HG03025 (cell line): ENCODE measurements around the gene ZNF284.
A peak's percentile ranks its signal among the peaks of the same experiment; 100 is the strongest.

ENCODE experiments used
- ATAC-seq: cut with Tn5 transposase; IDR thresholded peaks from one replicate; pipeline ENCODE4 v1.9.1; 2021; ENCODE audit warnings: mild to moderate bottlenecking, moderate library complexity; ENCODE audit not compliant: unreplicated experiment, low FRiP score

ZNF284 gene

DNA sequence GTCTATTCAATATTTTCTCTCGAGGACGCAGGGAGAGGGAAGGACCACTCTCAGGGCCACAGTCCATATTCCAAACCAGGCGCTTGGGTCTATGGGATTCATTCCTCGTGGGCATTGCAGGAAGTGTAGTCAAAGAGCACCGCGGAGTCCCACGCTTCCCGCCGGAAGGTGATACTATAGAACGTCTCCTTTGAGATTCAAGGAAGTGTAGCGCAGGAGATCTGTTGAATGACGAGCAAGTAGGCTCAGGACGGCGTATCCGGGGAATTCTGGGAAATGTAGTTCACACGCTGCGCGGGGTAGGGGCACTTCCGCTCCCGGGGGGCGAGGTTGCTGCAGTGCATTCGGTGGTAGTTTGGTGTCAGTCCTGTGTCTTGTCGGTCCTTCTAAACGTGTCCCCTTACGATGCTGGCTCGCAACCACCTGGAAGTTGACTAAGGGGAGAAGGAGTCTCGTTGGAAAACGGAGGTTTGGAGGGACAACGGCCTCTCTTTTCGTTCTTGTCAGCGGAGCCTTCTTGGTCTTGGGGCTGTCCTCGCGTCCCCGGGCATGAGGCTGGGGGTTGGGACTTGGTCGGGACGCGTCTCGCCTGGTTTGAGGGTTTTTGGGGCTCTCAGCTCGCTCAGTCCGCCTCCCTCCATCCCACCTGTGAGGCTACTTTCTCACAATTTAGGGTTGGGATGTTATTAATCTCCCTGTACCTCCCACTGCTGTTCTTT is at the start of gene ZNF284:
ZNF284 (plus strand) TSS at position 336 of the 719 bp plus-strand sequence. CDS start 4,231 bp downstream, outside the sequence.
- no peak for ATAC-seq

DNA sequence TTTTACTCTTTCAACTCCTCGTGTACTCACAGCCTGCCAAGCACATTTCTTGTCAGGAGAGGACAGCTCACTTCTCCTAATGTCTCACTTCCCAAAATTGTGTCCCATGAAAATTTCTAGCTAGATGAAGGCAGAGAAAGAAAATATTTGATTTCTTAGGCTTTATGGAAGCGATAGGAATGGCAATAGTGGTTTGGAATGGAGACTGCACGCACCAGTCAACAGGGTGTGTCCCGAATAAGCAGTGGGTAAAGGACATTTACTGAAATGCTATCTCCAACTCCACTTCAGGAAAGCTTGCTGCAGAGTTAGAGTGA is 47.1 kb upstream of the ZNF284 start:
- no peak for ATAC-seq

DNA sequence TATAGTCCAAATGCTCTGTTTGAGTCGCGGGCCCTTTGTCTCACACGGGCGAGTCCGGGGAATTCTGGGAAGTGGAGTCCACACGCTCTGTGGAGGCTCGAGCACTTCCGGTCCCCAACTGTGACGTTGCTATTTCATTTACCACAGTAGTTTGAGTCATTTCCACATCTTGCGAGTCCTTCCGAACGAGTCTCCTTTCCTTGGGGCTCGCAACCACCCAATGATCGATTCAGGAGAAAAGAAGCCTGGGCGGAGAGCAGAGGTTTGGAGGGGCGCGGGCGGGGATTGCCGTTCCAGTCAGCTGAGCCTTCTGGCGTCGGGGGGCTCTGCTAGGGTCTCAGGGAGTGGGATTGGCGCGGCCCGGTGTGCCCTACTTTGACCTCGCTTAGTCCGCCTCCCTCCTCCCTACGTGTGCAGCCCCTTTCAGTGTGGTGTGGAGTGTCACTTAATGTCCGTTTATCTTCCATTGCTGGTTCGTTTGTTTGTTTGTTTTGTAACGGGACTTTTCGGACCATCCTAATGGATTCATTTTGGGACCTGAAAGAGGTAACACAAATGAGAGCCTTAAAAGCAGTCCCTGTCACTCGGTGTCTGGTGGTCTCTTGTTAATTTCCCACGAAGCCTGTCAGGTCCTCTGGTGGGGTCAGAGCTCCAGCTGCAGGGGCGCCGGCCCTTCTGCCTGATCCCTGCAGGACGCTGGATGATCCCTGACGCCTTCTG is 46.6 kb upstream of the ZNF284 start, which contains the start of gene ZNF222:
ZNF222 (plus strand) TSS at position 163 of the 720 bp plus-strand sequence; CDS start at position 221, 58 bp downstream.
- ATAC-seq = no peak

DNA sequence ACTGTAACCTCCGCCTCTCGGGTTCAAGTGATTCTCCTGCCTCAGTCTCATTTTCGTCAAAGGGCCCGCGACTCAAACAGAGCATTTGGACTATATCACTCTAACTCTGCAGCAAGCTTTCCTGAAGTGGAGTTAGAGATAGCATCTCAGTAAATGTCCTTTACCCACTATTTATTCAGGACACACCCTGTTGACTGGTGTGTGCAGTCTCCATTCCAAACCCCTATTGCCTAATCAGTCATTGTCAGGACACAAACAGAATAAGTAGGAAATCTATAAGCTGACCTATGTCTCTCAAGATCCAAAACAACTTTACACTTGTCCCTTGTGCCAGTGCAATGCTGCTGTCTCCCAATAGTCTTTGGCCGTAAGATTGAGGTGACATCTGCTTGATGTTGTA is 45.3 kb upstream of the ZNF284 start:
- ATAC-seq = no peak

DNA sequence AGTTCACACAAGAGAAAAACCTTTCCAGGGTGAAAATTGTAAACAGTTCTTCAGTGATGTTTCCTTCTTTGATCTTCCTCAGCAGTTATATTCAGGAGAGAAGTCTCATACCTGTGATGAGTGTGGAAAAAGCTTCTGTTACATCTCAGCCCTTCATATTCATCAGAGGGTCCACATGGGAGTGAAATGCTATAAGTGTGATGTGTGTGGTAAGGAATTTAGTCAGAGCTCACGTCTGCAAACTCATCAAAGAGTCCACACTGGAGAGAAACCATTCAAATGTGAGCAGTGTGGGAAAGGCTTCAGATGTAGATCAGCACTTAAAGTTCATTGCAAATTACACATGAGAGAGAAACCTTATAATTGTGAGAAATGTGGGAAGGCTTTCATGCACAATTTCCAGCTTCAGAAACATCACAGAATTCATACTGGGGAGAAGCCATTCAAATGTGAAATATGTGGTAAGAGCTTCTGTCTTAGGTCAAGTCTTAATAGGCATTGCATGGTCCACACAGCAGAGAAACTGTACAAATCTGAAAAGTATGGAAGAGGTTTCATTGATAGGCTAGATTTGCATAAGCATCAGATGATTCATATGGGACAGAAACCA is 39.9 kb upstream of the ZNF284 start:
- no peak for ATAC-seq

DNA sequence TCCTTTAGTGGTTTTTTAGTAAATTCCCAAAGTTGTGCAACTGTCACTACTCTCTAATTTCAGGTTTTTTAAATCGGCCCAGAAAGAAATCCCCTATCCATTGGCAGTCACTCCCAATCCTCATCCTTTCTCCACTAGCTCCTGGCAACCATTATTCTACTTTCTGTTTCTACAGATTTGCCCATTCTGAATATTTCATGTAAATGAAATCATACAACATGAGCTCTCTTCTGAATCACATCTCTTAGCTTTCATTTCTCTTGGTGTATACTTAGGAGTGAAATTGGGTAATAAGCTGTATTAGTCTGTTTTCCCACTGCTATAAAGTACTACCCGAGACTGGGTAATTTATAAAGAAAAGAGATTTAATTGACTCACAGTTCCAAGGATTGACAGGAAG is 29.8 kb upstream of the ZNF284 start:
- no peak for ATAC-seq

DNA sequence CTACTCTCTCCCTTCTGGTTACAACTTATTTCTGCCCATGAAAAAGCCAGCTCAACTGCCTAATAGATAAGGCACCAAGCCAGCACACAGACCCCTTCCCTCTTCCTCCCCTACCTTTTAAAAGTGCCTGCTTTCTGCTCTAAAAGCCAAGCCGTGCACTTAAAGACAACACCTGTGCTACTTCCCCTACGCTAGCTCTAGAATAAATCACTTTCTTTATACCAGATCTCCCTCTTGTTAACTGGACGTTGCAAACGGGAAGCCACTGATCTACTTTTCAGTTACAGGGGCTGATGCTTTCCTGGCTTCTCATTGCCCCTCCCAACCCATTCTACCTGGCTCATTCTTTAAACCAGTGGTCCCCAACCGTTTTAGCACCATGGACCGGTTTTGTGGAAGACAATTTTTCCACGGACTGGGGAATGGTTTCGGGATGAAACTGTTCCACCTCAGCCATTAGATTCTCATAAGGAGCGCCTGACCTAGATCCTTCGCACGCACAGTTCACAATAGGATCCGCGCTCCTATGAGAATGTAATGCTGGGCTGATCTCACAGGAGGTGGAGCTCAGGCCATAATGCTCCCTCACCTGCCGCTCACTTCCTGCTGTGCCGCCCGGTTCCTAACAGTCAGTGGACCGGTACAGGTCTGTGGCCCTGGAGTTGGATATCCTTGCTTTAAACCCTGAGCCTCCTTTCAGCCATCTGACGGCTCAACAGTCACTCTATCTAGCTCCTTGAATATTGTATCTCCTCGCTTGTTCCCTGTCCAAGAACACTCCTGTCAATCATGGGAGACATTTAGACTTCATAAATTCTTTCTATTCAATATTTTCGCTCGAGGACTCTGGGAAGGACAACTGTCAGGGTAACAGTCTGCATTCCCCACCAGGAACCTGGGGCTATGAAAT is 21.0 kb upstream of the ZNF284 start:
- no peak for ATAC-seq

DNA sequence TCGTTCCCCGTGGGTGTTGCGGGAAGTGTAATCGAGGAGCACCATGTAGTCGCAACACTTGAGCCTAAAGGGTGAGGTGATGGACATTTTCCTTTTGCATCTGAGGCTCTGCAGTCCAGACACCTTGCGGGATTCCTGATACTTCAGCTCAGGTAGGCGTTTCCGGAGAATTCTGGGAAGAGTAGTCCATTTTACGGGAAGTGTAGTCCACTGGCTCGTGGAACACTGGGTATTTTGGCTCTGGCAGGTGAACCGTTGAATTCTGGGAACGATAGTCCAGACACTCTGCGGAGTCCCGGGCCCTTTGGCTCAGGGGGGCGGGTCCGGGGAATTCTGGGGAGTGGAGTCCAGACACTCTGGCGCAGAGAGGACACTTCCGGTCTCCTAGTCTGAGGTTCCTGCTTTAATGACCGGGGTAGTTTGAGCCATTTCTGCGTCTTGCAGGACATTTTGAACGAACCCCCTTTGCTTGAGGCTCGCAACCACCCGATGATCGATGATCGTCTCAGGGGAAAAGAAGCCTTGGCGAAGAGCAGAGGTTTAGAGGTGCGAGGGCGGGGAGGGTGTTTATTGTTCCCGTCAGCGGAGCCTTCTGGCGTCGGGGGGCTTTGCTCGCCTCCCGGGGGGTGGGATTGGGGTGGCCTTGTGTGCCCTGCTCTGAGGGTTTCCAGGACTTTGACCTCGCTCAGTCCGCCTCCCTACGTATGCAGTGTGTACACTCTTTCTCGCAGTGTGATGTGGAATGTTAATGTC is 20.1 kb upstream of the ZNF284 start, which contains the start of gene ZNF223:
ZNF223 (plus strand) TSS at position 387 of the 753 bp plus-strand sequence. CDS start 3,141 bp downstream, outside the sequence.
- ATAC-seq = no peak

DNA sequence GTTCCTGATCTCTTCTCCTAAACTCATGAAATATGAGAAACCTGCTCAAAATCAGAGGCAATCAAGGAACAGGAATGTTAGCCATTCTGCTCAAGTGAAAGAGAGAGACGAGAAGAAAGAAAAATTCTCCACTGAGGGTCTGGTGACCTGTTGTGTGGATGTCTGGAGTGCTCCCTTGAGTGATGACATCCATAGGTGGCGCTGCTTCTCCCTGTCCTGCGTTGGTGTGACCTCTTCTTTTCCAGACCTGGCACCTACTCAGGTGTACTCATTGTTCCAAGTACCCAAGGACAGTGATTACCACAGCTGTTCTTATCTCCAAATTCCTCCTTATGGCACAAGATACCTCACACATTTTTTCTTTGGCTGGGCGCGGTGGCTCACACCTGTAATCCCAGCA is 16.1 kb upstream of the ZNF284 start:
- no peak for ATAC-seq

DNA sequence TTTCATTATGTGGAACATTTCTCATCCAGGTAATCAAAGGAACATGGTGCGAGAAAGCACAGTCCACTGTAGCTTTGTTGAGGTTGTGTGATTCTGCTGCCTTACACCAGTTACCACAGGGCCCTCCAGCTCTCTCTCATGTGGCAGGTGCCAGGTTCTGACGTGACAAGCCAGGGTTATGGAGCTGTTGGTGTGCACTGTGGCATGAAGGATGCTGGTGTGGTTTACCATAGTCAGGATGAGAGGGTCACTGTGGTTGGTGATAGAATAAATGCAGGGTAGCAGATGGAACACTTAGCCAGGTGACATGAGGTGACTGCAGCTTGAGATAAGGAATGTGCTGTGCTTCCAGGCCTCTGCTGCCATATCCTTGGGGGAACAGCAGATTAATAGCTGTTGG is 12.7 kb upstream of the ZNF284 start:
- ATAC-seq = no peak

DNA sequence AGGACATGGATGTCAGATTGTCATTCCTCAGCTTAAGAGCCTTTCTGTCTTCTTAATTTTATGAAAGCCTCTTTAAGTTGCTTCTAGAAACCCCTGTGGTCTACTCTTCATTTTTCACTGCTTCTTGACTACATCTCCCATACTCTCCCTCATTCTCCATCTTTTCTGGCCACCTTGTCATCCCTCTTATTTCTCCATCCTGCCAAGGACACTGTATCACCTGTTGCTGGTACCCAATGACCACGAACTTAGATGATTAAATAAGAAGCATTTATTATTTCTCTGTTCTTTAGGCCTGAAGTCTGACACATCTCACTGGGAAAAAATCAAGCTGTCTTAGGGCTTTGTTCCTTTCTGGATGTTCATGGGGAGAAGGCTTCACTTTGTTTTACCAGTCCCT is 10.9 kb upstream of the ZNF284 start:
- ATAC-seq = no peak

DNA sequence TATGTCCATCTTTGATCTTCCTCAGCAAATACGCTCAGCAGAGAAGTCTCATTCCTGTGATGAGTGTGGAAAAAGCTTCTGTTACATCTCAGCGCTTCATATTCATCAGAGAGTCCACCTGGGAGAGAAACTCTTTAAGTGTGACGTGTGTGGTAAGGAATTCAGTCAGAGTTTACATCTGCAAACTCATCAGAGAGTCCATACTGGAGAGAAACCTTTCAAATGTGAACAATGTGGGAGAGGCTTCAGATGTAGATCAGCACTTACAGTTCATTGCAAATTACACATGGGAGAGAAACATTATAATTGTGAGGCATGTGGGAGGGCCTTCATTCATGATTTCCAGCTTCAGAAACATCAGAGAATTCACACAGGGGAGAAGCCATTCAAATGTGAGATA is 5.7 kb upstream of the ZNF284 start:
- no peak for ATAC-seq

DNA sequence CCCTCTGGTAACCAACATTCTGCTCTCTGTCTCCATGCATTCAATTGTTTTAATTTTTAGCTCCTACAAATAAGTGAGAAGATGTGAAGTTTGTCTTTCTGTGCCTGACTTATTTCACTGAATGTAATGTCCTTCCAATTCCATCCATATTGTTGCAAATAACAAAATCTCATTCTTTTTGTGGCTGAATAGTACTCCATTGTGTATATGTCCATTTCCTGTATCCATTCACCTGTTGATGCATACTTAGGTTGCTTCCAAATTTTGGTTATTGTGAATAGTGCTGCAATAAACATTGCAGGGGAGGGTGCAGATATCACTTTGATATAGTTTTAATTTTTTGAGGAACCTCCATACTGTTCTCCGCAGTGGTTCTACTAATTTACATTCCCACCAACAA is 2.5 kb upstream of the ZNF284 start:
- ATAC-seq = no peak

DNA sequence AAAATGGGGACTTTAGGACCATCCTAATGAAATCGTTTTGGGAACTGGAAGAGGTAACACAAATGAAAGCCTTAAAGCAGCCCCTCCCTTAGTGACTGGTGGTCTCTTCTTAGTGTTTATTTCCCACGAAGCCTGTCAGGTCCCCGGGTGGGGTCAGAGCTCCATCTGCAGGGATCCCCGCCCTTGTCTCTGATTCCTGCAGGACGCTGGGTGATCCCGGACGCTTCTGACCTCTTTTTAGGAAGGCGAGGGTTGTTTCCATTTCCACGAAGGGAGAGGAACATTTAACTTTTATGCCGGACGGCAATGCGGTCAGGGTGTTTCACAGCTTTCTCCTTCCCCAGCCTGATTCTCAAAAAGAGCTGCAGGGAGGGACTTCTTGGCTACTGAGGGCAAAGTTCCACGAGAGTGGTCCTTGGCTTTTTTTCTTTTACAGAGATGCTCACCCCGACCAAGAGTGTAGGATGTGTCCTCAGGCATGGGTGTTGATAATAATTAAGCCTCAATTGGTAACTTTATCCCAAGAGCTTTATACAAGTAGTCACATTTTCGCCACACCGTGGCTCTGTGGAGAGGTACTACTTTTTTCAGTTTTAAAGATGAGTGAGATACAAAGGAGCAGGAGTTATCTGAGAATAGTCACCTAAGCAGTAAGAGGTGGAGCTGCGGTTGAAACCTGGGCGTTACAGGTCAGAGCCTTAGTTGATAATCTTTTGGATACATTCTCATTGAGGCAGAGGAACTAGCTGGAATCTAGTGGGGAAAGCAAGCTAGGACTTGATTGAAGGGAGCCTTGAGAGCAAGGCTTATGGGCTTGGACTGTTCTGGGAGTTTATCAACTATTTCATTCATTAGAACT is 813 bp downstream of the ZNF284 start:
- ATAC-seq = no peak

DNA sequence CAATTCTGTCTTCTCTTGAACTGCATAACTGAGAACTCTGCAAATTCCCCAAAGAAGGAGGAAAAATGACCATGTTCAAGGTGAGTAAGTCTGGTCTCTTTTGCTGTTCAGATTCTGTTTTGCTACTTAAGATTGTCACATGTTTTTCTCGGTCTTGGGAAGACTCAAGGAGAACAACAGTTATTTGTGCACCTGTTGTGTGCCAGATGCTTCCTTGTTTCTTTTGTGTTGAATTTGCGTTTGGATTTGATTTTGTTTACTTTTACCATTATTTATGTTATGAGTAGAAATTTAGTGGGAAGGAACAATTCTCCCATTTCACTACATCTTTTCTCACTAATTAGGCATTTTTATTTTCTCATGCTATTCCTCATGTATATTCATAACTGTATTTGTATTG is 4.4 kb downstream of the ZNF284 start:
- ATAC-seq = no peak

DNA sequence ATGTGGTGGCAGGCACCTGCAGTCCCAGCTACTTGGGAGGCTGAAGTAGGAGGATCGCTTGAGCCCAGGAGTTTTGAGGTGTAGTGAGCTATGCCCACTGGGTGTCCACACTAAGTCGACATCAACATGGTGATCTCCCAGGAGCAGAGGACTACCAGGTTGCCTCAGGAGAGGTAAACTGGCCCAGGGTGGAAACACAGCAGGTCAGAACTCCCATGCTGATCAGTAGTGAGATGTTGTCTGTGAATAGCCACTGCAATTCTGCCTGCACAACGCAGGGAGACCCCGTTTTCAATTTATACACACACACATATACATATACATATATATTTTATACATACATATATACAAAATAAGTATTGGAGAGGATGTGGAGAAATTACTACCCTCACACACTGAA is 20.1 kb downstream of the ZNF284 start:
- no peak for ATAC-seq

DNA sequence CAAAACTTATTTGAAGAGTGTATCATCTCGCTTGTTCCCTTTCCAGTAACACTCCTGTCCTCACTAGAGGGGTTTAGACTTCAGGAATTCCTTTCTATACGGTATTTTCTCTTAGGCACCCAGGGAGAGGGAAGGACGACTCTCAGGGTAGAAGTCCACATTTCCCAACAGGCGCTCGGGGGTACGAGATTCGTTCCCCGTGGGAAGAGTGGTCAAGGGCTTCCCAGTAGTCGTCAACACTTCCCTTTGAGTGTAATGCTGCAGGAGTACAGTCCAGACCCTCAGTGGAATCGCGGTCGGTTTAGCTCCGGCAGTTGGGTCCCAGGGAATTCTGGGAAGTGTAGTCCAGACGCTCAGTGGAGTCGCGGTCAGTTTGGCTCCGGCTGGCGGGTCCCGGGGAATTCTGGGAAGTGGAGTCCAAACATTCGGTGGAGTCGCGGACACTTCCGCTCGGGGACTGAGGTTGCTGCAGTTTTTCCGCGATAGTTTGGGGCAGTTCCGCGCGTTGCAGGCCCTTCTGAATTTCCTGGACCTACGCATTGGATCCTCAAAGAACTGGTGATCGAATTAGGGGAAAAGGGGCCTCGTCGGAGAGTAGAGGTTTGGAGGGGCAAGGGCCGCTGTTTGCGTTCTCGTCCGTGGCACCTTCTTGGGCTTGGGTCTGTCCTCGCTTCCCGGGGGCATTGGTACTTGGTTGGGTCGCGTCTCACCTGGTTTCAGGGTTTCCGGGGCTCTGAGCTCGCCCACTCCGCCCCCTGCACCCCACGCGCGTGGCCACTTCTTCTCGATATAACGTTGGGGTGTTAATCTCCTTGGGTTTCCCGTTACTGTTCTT is 22.2 kb downstream of the ZNF284 start, which contains the start of gene ZNF224:
ZNF224 (plus strand) TSS at position 431 of the 835 bp plus-strand sequence. CDS start 3,513 bp downstream, outside the sequence.
- ATAC-seq = peak; percentile 80

DNA sequence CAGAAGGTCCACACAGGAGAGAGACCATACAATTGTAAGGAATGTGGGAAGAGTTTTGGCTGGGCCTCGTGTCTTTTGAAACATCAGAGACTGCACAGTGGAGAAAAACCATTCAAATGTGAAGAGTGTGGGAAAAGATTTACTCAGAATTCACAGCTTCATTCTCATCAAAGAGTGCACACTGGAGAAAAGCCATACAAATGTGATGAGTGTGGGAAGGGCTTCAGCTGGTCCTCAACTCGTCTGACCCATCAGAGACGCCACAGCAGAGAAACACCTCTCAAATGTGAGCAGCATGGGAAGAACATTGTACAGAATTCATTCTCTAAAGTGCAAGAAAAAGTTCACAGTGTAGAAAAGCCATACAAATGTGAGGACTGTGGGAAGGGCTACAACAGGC is 35.8 kb downstream of the ZNF284 start:
- ATAC-seq = no peak
